Hematopoietic multipotent progenitor cell treated with erythropoietin and hydrocortisone succinate and interleukin-3 and kit ligand, for 6 days (in vitro differentiated cells): Measurements from ENCODE around the gene SART1.

Experiments used
- DNase-seq: peaks from one replicate; pipeline ENCODE4 v3.0.0-alpha.2; 2015

The SART1 gene, protein sequence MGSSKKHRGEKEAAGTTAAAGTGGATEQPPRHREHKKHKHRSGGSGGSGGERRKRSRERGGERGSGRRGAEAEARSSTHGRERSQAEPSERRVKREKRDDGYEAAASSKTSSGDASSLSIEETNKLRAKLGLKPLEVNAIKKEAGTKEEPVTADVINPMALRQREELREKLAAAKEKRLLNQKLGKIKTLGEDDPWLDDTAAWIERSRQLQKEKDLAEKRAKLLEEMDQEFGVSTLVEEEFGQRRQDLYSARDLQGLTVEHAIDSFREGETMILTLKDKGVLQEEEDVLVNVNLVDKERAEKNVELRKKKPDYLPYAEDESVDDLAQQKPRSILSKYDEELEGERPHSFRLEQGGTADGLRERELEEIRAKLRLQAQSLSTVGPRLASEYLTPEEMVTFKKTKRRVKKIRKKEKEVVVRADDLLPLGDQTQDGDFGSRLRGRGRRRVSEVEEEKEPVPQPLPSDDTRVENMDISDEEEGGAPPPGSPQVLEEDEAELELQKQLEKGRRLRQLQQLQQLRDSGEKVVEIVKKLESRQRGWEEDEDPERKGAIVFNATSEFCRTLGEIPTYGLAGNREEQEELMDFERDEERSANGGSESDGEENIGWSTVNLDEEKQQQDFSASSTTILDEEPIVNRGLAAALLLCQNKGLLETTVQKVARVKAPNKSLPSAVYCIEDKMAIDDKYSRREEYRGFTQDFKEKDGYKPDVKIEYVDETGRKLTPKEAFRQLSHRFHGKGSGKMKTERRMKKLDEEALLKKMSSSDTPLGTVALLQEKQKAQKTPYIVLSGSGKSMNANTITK

GRCh38 chr11:65961267-65962140 is at the start of gene SART1:
TSS of gene SART1 (plus strand) at chr11:65961734. CDS start at chr11:65961781, 47 bp downstream.
- DNase-seq, result peak; percentile 100

DNA sequence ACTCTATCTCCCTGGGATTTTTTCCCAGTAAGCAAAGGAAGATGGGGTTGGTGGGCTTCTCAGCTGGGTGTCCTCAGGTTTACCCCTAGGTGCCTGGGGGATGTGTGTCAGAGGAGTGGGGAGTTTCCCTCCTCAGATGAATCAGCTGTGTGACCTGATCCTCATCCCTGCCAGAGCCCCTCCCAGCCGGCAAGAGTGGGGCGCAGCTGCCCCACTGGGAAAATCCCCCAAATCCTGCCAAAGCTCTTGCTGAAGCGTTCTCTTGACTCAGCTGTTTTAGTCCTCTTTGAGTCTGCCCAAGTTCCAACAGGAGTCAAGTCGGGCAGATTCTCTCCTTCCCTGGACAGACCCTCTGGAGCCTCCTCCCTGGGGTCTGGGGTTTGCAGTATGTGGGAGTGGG is 48.7 kb upstream of the SART1 start:
- no peak for DNase-seq

DNA sequence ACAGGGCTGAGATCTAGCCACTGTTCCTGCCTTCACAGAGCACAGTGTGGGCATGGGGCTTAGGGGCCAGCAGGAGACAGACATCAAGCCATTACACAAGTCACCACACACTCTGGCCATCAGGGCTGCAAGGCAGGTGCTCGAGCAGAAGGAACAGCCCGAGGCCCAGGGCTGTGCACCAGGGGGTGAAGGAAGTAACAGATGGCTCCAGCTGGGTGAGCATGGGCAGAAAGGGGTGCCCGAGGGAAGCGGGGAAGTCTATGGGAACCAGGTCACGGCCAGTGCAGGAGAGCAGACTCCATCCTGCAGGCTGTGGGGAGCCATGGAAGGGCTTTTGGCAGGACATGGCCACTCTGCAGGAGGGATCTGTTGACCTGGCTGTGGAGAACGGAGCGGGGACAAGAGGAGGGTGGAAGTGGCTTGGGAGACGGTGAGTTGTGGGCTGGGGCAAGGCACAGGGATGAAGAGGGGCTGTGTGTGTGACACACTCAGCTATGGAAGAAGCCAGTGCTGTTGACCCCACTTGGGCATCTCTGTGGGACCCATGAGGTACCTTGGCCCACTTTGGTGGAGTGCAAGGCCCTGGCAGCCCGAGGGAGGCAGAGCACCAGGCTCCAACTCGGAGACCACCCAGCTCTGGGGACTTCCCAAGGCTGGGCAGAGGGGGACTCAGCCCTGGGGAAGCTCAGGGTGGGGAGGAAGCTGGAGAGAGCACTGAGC is 46.3 kb upstream of the SART1 start:
- no peak for DNase-seq

GRCh38 chr11:65915821-65916251 is 45.7 kb upstream of the SART1 start:
- DNase-seq, result peak; percentile 68

DNA sequence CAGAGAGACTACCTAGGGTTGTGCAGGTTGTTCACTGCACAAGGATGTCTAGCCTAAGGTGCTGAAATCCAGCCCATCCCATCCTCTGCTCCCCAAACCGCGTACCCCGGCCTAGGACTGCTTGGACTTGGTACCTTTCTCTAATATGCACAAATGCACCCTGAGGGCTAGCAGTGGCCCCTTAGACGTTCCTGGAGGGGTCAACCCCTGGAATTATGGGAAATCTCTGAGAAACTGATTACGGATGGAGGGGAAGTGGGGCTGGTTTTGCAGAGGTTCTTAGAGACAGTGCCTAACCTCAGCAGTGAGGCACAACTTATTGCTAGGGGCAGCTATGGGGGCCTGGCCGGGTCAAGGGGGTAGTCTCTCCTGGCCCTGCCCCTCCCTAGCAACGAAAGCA is 45.1 kb upstream of the SART1 start:
- DNase-seq, result no peak

GRCh38 chr11:65917077-65917433 is 44.5 kb upstream of the SART1 start:
- DNase-seq, result no peak

DNA sequence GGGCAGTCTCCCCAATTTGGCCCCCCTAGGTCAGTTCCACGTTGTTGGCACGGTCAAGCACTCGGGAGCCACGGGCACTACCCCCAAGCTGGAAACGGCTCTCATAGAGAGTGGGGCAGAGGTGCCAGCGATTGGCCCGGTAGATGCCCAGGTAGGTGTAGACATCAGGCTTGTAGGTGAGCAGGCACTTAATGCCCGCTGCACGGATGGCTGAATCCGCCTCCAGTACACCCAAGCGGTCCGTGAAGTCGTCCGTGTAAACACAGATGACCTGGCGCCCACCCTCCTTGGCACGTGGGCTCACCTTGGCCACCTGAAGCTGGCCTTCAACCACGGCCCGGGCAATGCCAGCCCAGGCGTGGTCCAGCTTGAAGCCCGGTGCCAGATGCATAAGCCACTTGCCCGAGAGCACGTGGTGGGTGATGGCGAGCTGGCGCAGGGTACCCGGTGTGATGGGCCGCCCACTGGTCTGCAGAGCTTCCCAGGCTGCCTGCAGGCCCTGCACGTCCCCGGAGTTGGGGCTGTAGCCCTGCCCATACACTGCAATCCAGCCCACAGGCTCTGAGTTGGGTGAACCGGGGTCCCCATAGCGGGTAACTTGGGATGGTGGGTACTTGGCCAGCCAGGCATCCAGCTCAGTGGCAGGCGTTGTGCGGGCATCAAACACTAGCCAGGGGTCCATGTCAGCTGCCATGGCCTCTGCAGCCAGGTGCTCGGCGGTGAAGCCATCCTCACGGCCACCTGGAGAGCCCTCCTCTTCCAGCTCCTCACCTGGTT is 43.9 kb upstream of the SART1 start:
- DNase-seq, result no peak

DNA sequence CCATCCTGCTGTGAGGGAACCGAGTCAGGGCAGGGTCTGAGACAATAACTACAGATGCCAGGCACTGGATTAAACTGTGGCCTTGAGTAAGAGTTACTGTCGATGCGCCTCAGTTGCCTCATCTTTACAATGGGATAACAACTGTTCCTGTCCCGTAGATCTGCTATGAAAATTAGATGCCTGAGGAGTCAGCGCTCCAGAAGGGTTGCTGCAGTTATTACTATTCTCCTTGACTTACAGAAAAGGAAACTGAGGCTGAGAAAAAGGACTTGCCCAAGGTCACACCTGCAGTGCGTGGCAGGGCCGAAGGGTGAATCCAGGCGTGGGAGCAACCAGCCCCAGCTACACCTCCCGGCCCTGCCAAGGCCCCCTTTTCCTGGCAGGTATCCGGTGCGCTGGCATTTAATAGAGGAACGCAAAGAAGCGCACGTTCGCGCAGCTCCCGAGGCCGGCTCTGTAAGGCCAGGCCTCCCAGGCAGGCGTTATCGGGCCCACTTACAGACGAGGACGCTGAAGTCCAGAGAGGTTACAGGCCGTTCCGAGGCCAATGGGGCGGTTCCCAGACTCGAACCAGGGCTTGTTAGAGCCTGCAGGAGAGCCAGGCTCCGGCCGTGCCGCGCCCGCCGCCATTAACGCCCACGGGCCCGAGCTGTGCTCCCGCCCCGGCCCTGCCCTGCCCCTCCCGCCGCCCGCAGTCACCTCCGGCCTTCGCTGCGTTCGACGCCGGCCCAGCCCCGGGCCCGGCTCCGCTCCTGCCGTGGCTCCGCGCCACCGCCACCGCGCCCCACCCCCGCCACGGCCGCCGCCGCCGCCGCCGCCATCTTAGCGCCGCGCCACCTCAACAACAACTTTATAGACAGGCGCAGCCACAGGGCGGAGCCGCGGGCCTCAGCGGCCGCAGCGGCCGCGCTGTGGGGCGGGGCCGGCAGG is 43.1 kb upstream of the SART1 start, which contains the start of gene C11orf68:
Gene C11orf68 (minus strand): TSS at position 852 of the 930 bp plus-strand sequence. CDS start 31 bp downstream, at position 821.
- DNase-seq, result peak; percentile 61

DNA sequence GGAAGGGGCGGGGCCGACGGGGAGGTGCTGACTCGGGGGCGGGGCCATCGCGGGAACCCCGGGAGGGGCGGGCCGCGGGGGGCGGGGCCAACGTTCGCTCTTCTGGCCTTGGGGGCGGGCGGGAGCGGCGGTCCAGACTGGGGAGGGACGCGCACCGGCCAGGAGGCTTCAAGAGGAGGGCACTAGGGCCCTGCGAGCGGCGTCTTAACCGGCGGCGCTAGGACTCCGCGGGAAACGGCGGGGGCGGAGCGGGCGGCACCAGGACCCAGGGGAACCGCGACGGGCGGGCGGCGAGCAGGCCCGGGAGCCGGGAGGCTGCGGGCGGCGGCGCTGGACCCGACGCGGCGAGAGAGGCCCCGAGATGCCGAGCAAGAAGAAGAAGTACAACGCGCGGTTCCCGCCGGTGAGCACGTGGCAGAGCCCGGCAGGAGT is 42.4 kb upstream of the SART1 start, which contains the start of gene DRAP1:
Gene DRAP1 (plus strand): TSS at position 286 of the 432 bp plus-strand sequence. CDS start 76 bp downstream, at position 362.
- DNase-seq, result peak; percentile 99

DNA sequence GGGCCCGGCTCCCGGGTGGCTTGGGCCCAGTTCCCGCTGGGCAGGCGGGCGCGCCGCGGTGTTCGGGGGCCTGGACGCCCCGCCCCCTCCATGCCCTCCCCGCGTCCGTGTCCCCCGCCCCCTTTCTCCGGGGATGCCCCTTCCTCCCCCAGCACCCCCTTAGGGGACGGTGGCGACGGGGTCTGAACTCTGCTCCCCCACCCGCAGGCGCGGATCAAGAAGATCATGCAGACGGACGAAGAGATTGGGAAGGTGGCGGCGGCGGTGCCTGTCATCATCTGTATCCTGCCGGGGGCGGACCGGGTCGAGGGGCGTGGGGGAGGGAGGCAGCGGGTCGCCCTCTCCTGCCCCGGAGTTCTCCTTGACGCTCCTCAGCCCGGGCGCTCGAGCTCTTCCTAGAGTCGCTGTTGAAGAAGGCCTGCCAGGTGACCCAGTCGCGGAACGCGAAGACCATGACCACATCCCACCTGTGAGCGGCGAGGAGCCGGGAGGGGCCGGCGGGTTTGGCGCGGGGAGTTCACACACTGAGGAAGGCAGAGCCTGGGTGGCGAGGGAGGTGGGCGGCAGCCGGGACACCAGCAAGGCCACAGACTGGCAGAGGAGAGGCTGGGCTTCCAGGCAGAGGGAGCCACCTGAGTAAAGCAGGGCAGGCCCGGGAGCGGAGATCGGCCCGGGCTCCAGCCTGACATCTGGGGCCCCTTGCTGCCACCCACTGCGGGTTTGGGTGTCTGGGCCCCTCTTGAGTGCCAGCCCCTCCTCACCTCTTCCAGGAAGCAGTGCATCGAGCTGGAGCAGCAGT is 41.8 kb upstream of the SART1 start:
- DNase-seq, result peak; percentile 63

DNA sequence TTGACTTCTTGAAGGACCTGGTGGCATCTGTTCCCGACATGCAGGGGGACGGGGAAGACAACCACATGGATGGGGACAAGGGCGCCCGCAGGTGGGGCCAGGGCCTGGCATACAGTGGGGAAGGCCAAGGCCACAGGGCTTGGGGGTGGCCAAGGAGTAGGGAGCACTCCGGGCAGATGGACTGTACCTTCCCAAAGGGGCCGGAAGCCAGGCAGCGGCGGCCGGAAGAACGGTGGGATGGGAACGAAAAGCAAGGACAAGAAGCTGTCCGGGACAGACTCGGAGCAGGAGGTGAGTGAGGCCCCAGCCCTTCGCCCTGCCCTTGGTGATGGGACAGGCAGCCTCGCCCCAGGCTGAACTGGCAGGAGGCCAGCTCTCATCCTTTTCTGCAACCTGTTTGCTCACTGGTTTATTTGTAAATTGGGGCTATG is 41.1 kb upstream of the SART1 start:
- DNase-seq, result no peak

- DNase-seq, result no peak
Observed at GRCh38 chr11:65921033-65921555, 40.4 kb upstream of the SART1 start.

DNA sequence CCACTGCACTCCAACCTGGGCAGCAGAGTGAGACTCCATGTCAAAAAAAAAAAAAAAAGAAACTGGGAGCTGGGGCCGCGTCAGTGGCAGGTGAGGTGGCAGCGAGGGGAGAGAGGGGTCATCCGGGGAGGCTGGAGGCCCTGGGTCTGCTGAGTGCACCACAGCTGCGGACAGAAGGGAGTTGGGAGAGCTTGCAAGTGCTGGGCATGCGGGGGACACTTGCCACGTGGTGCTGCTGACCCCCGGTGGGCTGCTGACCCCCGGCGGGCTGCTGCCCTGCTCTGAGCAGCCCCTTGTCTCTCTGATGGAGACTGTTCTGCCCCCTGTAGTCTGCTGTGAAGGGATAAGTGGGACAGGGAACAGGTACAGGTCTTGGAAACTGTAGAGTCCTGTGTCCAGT is 39.7 kb upstream of the SART1 start:
- DNase-seq, result no peak

DNA sequence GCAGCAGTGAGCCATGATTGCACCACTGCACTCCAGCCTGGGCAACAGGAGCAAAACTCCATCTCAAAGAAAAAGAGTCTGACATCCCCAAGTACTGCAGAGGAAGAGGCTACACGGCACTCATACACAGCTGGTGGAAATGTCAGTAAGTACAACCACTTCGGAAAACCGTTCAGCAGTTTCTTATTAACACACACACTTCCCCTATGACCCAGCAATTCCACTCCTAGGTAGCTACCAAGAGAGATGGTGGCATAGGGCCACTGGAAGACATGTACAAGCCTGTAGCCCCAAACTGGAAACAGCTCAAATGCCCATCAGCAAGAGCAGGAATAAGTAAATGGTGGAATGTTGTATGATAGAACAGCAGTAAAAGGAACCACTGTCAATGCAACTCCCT is 39.0 kb upstream of the SART1 start:
- no peak for DNase-seq

GRCh38 chr11:65925397-65925796 is 36.1 kb upstream of the SART1 start:
- no peak for DNase-seq

- DNase-seq, result peak; percentile 97
Observed at GRCh38 chr11:65927904-65928397, 33.6 kb upstream of the SART1 start.

- peak; percentile 76 for DNase-seq
Observed at GRCh38 chr11:65928667-65929066, 32.9 kb upstream of the SART1 start.

GRCh38 chr11:65931773-65932557 is 29.6 kb upstream of the SART1 start:
- no peak for DNase-seq
